NCI-H2107 treated with DMSO at 0.1 percent for 48 hours (cell line): ENCODE measurements around the gene LRRC15.

Experiments used
- DNase-seq: peaks from one replicate; lab custom pipeline; 2025; ENCODE audit not compliant: unreplicated experiment; lab: John Stamatoyannopoulos, UW

LRRC15 gene

DNA sequence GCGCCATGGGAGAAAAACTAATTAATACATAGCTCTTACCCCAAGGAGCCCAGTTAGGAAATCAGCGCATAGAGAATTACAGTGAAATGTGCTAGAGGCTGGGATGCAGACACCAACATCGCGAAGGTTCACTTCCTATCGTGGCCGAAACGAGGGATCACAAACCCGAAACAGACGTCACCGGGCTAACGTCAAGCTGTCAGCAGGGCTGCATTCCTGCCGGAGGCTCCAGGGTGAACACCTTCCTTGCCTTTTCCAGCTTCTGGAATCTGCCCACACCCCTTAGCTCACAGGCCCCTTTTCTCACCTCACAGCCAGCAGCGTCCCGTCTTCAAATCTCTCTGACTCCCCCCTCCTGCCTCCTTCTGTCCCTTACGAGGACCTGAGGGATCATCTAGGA lies 16.5 kb upstream of the LRRC15 start:
- DNase-seq, result no peak

DNA sequence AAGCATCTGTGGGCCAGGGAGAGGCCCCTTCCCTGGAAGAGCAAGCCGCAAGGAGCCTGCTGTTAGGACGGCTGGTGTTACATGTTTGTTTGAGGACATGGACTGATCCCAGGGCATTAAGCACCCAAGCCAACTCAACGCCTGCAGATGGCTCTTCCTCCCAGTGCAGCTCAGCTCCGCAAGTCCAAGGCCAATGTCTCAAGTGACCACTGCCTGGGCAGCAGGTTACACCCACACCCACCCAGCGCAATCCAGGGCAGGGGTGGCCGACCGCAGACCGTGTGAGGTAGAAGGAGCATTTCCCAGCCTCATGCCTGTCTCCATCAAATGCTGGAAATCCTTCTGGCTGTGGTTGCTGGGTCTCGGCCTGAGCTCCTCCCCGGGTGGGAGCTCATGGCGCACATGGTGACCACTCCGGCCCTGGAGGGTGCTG lies 15.0 kb upstream of the LRRC15 start:
- no peak for DNase-seq

DNA sequence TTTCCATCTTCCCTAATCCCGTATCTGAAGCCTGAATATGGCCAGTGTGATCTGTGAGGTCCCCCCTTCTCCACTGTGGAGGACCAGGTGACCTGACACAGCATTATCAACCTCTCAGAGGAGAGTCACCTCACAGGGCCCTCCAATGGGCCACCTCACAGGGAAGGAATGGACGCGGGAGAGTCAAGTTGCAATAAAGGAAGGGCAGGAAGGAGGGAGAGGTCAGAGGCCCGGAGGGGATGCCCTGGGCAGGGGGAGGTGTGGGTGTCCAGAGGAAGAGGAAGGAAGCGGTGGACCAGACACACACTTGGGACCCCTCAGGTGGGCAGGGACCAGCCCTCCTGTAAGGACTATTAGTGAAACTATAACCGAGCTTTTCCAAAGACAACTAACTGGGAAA lies 14.6 kb upstream of the LRRC15 start:
- no peak for DNase-seq

DNA sequence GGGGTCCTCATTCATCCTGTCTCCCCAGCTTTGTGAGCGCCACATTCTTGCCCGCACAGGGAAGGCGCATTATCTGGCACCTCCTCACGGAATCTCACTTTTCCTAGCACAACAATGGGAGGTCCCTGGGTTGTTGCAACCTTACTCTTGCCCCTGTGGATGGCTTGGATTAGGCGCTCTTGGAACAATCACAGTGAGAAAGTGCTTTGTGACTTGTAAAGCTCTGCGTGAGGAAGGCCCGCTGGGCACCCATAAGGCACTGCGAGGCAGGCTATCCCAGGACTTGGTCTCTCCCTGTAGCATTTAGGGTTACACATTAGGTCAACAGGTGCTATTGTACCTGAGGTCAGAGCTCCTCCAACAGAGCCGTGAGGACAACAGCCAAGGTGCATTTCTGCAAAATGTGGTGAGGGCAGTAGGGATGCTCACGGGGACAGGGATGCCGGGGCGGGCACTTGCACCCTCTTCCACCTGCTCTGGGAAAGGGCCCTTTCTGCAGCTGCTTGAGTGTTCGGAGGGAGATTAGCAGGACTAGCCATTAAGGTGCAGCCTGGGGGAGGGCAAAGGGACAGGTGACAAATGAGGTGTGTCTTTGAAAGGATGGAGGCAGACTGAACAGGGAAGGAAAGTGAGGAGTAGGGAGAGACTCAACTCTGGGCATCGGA lies 13.9 kb upstream of the LRRC15 start:
- no peak for DNase-seq

DNA sequence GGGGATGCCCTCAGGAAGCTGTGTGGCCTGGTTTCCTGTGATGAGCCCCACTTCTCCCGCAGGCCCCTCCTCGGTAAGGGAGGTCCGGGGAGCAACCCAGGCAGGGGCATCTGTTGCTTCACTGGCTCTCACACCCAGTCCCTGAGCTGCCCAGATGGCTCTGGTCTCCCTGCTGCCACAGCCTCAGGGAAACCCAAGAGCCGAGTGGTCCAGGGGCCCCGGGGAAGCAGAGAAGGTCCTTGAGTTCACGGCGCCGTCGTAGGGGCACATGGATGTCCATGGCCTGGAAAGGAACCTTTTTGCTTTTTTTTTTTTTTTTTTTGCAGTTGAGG lies 13.3 kb upstream of the LRRC15 start:
- DNase-seq, result no peak

DNA sequence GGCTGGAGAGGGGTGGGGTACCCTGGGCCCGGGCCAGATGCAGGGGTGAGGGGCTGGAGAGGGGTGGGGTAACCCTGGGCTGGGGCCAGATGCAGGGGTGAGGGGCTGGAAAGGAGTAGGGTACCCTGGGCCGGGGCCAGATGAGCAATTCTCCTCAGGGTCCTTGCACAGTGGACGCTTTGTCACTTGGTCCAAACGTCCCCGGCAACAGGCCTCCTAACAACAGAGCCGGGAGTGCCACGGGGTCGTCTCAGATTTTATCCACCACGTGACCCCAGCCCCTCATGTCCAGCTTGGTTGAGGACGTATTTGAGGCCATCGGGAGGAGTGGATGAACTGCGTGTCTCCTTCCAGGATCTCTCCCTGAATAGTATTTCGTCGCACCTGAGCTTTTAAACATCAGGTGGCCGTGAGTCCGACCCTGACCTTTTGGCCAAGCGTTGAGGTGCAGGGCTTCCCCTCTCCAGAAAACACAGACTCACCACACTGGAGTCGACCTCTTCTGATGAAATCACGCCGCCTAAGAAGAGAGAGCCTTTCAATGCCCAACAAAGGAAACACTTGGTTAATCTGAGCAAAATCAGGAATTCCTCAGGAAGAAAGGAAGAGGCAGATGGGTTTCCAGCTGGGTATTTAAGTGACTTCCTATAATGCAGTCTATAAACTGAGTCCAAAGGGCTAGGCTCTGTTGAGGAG lies 12.8 kb upstream of the LRRC15 start:
- no peak for DNase-seq

DNA sequence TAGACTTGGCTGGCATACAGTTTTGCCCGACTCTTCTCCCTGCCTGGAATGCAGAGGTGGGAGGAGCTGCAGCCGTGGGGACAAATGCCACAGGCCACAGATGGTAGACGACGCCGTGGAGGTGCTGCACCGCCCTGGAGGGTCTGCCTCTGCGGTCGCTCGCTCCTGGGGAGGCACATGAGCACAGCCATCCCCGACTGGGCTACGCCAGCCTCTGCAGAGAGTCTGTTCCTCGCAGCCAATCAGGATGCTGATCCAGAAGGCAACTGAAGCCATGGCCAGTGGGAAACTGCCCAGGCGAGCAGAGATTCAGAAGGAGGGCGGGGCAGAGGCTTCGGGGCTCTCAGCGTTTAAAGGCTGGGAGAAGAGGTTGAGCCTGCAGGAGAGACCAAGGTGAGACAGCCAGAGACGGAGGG lies 11.9 kb upstream of the LRRC15 start:
- no peak for DNase-seq

DNA sequence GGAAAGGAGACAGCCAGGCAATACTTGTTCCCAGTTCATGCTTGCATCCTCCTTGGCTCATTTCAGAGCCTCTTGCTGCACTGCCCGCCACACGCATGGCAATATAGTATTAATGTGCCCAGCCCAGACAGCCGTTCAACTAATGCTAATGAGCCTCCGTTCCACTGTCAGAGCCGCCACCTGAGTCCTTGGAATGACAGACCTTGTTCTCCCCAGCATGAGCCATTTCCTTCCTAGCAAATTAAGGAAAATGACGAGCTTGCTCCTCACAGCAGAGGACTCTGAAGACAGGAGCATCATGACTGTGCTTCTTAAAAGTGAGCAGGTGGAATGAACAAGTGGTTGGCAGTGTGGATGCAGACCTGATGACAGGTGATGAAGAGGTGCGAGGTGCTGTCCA lies 10.8 kb upstream of the LRRC15 start:
- DNase-seq, result no peak

DNA sequence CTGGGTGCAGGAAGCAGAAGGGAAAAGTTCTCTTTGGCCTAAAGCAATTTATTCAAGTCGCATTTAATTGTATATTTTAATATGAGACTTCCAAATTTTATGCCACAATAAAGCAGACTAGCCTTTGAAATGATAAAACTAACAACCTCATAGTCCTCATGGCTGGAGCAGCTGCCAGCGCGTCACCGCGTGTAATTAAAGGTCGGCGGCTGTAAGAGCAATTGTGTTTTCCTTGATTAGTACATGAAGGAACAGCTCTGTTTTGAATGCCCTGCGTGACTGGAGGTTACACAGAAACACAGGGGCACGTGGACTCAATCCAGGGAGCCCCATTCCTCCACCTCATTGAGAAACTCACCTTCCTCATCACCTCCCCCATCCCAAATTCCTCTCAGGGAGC lies 10.1 kb upstream of the LRRC15 start:
- DNase-seq, result peak; percentile 61

DNA sequence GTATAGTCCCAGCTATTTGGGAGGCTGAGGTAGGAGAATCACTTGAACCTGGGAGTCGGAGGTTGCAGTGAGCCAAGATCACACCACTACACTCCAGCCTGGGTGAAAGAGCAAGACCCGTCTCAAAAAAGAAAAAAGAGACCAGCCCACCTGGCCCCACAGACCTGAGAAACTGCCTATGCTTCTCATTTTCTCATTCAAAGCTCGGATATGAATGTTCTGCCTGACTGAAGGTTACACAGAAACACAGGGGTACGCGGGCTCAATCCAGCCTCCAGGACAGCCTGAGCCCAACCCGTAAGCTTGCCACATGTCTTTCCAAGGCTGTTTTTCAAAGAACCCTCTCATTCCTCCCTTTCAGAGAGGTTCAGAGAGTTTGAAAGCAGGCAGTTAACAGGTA lies 9.7 kb upstream of the LRRC15 start:
- DNase-seq, result peak; percentile 61

DNA sequence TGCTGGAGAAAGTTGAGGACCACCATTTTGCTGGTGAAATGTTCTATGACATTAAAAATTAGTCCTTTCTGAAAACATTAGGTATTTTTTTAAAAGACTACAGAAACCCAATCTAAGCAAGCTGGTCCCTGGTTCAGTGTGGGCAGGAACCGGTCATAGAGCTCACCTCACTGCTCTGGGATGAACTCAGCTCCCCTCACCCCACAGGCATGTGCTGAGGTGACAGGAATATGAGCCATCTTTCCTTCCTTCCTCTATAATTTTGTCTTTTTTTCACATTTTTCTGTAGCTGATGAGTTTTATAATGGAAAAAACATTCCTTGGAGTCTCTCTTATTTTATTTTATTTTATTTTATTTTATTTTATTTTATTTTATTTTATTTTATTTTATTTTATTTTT lies 8.2 kb upstream of the LRRC15 start:
- DNase-seq, result no peak

DNA sequence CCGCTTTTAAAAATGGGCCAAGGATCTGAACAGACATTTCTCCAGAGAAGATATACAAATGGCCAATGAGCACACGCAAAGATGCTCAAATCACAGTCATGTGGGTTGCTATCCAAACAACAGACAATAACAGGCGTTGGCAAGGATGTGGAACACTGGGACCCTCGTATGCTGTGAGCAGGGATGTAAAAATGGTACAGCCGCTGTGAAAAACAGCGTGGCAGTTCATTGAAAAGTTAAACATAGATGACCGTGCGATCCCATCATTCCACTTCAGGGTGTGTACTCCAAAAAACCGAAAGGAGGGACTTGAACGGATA lies 6.7 kb upstream of the LRRC15 start:
- no peak for DNase-seq

DNA sequence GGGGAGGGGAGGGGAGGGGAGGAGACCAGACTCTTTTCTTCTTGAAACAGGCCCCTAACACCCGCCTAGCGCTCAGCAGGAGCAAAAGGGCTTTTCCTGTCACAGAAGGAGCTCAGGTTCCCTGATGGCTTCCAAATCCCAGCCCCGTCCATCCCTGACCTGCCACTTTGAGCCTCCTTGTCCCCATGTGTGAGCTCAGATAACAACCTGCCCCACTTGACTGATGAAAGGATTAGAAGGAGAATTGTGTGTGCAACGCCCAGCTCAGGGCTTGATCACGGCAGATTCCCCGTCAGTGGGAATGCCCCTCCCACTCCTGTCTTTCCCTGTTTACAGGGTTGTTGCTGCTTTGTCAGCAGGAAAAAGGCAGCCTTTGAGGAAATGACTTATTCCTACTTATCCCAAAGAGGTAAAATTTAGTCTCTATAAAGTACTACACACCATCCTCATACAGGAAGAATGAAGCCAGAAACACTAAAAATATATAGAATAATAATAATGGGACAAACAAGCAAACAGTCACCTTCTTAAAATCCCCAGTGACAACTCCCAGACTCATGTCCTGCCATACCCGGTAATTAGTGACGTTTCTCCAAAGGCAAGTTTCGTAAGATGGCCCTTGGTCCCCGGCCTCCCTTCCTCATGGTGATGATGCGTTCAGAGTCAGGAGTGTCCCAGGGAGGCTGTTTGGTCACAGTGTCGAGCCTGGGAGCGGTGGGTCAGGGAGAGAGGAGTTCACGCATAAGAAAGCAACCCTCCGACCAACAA lies 6.1 kb upstream of the LRRC15 start:
- DNase-seq, result peak; percentile 89

DNA sequence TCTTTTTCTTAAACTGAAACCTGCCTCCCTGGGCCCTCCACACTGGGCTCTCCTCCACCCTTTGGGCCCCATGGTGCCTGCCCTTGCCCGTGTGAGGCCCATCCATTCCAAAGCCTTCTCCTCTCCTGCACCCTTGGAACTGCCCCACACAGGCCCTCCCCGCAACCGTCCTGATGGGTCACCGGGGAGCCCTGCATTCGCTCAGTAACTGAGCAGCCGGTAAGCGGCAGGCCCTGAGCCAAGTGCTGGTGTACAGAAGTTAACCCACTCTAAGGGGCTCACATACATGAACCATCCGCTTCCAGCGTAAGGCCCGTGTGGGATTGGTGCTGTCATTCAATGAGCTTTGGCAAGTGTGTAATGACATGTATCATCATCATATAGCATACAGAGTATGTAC lies 5.4 kb upstream of the LRRC15 start:
- DNase-seq, result no peak

DNA sequence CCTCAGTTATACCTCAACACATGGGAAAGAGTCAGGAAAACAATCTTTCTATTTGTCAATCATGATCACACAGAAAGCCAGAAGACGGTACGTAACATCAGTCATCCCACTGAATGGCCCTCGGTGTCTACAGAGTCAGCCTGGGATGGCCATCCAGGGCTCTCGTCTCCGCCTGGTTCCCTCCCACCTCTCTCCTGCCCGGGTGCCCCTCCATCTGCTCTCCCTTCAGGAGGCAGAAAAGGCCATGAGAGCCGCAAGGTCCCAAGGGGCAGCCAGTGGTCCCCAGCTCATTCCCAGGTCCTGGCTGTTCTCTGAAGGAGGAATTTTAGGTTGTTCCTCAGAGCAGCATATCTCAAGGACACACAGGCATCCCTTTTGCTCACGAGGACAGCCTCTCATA lies 4.4 kb upstream of the LRRC15 start:
- DNase-seq, result no peak

DNA sequence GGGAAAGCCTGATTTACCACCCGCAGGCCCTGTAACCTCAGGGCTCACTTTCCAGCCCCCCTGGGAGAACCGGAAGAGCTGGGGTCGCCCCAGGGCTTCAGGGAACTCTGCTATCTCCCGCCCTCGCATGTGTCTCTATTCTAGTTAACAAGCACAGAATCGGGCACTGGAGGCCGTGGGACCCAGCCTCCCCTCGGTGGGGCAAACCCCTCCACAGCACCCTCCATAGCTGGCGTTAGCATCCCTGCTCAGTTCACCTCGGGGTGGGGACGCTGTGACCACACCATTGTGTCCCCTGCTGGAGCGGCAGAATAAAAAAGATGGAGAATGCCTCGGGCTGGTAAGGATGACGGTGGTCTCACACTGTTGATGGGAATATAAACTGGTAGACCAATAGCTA lies 3.5 kb upstream of the LRRC15 start:
- DNase-seq, result no peak

DNA sequence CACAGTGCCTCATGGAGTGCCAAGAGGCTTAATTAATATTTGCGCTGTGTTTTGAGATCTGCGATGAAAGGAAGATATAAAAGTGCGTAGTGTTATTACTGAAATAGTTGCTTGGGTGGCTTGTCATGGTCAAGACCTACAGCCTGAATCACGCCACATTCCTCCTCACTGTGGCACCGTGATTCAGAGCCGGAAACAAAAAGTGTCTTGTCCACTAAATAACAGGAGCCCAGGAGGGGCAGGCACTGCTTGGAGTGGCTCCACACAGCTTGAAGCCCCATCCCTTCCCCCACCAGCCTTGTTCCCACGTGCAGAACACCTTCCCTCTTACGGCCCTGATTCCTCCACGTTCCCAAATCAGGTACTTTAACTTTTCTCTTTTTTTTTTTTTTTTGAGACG lies 1.2 kb upstream of the LRRC15 start:
- no peak for DNase-seq

DNA sequence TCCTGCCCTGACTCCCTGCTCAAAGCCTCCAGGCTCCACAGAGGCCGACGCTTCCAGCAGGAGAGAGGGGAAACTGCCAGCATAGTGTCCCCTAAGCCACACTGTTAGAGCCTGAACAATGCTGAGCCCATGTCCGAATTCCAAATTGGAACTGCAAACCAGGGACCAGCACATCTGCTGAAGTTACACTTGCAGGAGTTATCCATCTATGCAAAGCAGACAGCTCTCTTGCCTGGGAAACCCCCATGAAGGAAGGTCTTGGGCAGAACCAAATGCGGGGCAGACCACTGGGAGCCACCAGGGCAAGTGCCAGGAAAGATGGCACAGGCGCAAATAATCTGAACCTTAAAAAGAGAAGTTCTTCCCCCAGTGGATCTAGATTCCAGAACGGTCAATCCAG lies 625 bp downstream of the LRRC15 start:
- no peak for DNase-seq

DNA sequence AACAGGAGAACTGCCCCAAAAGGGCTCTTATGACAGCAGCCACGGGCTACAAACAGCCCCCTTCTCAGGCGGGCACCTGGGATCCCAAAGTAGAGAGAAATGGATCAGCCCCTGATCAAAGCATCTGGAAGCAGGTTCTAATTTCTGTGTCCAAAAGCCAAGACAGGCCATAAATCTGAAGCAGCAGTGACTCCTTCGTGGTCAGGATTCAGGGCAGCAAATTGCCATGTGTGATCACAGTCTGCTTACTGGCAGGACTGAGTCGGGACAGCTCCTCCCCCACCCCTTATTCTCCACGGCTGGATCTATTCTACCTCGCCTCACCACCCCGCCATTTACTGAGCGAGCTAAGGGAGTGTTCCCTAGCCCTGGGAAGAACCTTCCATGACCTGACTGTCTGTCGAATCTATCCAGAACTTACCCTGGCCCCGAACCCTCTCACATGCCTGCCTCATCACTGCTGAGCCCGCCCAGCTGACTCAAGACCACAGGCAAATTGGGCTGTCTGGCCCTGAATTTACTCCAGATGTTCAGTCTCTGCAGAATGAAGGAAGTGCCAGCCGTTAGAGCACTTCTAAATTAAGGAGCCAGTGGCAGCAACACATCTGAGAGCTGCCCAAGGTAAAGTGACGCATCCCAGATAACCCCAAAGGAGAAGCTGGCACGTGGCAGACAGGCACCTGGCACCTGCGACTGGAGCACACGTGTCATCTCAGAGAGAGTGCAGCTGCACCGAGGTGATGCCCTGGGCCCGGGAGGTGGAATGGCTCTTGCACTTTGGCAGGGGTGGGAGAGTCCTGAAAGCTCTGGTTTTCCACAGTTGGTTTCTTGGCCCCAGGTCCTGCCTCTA lies 1.3 kb downstream of the LRRC15 start:
- DNase-seq, result no peak

DNA sequence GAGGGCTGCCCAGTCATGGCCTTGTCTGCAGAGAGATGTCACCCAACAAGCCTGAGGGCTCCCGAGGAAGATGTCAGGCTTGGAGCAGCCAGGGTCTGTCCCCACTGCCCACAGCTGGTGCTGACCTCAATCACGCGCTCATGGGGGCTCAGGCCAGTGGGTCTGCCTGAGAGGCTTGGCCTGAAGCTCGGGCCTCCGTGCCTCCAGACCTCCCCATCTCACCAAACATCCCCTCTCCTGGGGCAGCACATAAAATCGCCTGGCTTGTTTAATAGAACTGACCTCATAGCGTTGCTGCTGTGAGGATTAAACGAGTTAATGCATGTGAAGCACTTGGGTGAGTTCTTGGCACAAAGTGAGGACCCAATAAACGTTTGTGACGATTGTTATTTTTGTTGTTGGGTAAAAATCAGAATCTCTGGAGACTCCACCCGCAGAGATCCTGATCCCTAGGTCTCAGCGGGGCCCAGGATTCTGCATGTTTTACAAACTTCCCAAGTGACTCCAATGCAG lies 3.5 kb downstream of the LRRC15 start:
- DNase-seq, result no peak

DNA sequence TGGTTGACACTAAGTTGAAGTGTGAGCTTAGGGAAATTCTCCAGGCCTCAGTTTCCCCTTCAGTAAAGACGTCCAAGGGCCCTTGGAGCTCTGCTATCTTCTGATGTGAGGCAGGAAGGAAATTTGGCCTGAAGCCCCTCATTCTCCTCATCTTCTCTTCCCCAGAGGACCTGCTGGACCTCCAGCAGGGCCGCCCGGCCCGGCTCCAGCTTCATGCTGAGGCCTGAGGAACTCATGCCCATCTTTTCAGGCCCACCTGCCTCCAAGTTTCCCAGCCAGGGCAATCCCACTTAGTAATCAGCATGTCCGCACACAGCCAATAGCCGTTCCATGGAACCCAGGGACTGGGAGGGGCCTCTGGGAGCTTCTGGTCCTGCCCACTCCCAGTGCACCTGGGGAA lies 4.0 kb downstream of the LRRC15 start:
- DNase-seq, result no peak
